Fibroblast of villous mesenchyme (primary cell): ENCODE data around the gene COL27A1. TPM values are rescaled to one million over a fixed set of nuclear protein-coding genes. Genes with fewer than 3 reads are reported as not detected.

Source experiments
- DNase-seq: peaks from one replicate; pipeline ENCODE4 v3.0.0-alpha.2; 2010; ENCODE audit warnings: low read depth
- H3K4me3 ChIP-seq: 2 replicates; pipeline ENCODE4 v1.5.1; 2011; ENCODE audit warnings: low read depth, mild to moderate bottlenecking, low read length
- CTCF ChIP-seq: IDR thresholded peaks from 2 replicates; pipeline ENCODE4 v1.5.1; 2012; ENCODE audit warnings: low read depth, mild to moderate bottlenecking, low read length; ENCODE audit not compliant: insufficient read depth
- total RNA-seq: library from RNA; depleted of rRNA; stranded (reverse); fragments of >200 nt; gene quantifications from 2 replicates; pipeline ENCODE4 v1.2.3, GENCODE V29; 2012

Gene COL27A1
- total RNA-seq, 1 donor, result 23.3 TPM

- TF ChIP-seq CTCF, result no peak
- no peak for DNase-seq
- H3K4me3 ChIP-seq, result no peak overlapping the region
Measured at GRCh38 chr9:114229295-114229694, 74.0 kb downstream of the COL27A1 start.

- no peak for TF ChIP-seq CTCF
Measured at GRCh38 chr9:114230068-114230467, 74.7 kb downstream of the COL27A1 start.

GRCh38 chr9:114231273-114231672 lies 75.9 kb downstream of the COL27A1 start:
- TF ChIP-seq CTCF, result no peak
- no peak for DNase-seq
- H3K4me3 ChIP-seq, result no peak overlapping the region

More at GRCh38 chr9:114230068-114230467, 74.7 kb downstream of the COL27A1 start:
- no peak overlapping the region for H3K4me3 ChIP-seq
- DNase-seq, result no peak

- no peak overlapping the region for H3K4me3 ChIP-seq
- TF ChIP-seq CTCF, result no peak
- no peak for DNase-seq
Measured at GRCh38 chr9:114231719-114232449, 76.5 kb downstream of the COL27A1 start.

- DNase-seq, result no peak
- TF ChIP-seq CTCF, result no peak
- H3K4me3 ChIP-seq, result no peak overlapping the region
Measured at GRCh38 chr9:114233491-114234185, 78.3 kb downstream of the COL27A1 start.

GRCh38 chr9:114235033-114235661 lies 79.8 kb downstream of the COL27A1 start:
- H3K4me3 ChIP-seq, result no peak overlapping the region
- DNase-seq, result no peak
- no peak for TF ChIP-seq CTCF
